Kidney epithelial cell (primary cell): ENCODE measurements around the gene FAT2. TPM values are rescaled to one million over a fixed set of nuclear protein-coding genes. Genes with fewer than 3 reads are reported as not detected.
"Not testable (repeated sequence)": the region's sequence is repeated elsewhere in the genome, so short reads cannot be mapped to it uniquely, and the experiment has no call there.

Experiments
- DNase-seq: peaks from one replicate; pipeline ENCODE4 v3.0.0-alpha.2; 2010; ENCODE audit warnings: low read depth
- H3K27me3 ChIP-seq: 2 replicates; pipeline ENCODE4 v1.6.0; 2011; ENCODE audit warnings: low read length; ENCODE audit not compliant: control insufficient read depth, insufficient read depth
- H3K36me3 ChIP-seq: 2 replicates; pipeline ENCODE4 v1.5.1; 2011; ENCODE audit warnings: low read length; ENCODE audit not compliant: control insufficient read depth, insufficient read depth
- H3K4me3 ChIP-seq: 2 replicates; pipeline ENCODE4 v1.5.1; 2011; ENCODE audit warnings: low read depth, mild to moderate bottlenecking, control low read depth, low read length
- CTCF ChIP-seq: IDR thresholded peaks from 2 replicates; pipeline ENCODE4 v1.5.1; 2011; ENCODE audit warnings: mild to moderate bottlenecking, moderate library complexity, low read length, control low read depth, inconsistent platforms; ENCODE audit not compliant: insufficient read depth, poor library complexity, severe bottlenecking
- total RNA-seq: library from RNA; depleted of rRNA; stranded (reverse); fragments of >200 nt; gene quantifications from 2 replicates; pipeline ENCODE4 v1.2.3, GENCODE V29; 2015

FAT2 gene
- total RNA-seq, 1 donor from 2014 or later: 0.58 TPM

GRCh38 chr5:151581812-151582583 is 9.1 kb downstream of the FAT2 start:
- Histone ChIP-seq H3K36me3 (no peaks in the 10 kb centered on the region), H3K4me3 (no peak overlapping the region), H3K27me3 (no peaks in the 10 kb centered on the region)
- DNase-seq: no peak
- TF ChIP-seq CTCF: no peak

GRCh38 chr5:151581347-151581746 is 9.8 kb downstream of the FAT2 start:
- Histone ChIP-seq H3K4me3 (no peak overlapping the region), H3K27me3 (no peaks in the 10 kb centered on the region), H3K36me3 (no peaks in the 10 kb centered on the region)
- TF ChIP-seq CTCF: no peak
- DNase-seq: no peak

- no peaks in the 10 kb centered on the region for H3K27me3 ChIP-seq
- DNase-seq: no peak
- H3K4me3 ChIP-seq: no peak overlapping the region
- no peak for TF ChIP-seq CTCF
- H3K36me3 ChIP-seq: no peaks in the 10 kb centered on the region
Measured at GRCh38 chr5:151580858-151581257, 10.3 kb downstream of the FAT2 start.

GRCh38 chr5:151580239-151580638 is 10.9 kb downstream of the FAT2 start:
- Histone ChIP-seq H3K36me3 (no peaks in the 10 kb centered on the region), H3K4me3 (no peak overlapping the region), H3K27me3 (no peaks in the 10 kb centered on the region)
- TF ChIP-seq CTCF: no peak
- DNase-seq: no peak

- H3K27me3 ChIP-seq, H3K4me3 ChIP-seq, DNase-seq, H3K36me3 ChIP-seq: not testable (repeated sequence)
Measured at GRCh38 chr5:151579146-151579545, 12.0 kb downstream of the FAT2 start.

- Histone ChIP-seq H3K4me3 (no peak overlapping the region), H3K27me3 (no peaks in the 10 kb centered on the region), H3K36me3 (no peaks in the 10 kb centered on the region)
- no peak for TF ChIP-seq CTCF
- no peak for DNase-seq
Measured at GRCh38 chr5:151578326-151579025, 12.7 kb downstream of the FAT2 start.
